ENCODE measurements around the gene GRB7. TPM values are rescaled to one million over a fixed set of nuclear protein-coding genes. Genes with fewer than 3 reads are reported as not detected.

The GRB7 gene
- total and polyA plus RNA-seq, 2 experiments from 2014 or later: 22.8 to 29.4 TPM

DNA sequence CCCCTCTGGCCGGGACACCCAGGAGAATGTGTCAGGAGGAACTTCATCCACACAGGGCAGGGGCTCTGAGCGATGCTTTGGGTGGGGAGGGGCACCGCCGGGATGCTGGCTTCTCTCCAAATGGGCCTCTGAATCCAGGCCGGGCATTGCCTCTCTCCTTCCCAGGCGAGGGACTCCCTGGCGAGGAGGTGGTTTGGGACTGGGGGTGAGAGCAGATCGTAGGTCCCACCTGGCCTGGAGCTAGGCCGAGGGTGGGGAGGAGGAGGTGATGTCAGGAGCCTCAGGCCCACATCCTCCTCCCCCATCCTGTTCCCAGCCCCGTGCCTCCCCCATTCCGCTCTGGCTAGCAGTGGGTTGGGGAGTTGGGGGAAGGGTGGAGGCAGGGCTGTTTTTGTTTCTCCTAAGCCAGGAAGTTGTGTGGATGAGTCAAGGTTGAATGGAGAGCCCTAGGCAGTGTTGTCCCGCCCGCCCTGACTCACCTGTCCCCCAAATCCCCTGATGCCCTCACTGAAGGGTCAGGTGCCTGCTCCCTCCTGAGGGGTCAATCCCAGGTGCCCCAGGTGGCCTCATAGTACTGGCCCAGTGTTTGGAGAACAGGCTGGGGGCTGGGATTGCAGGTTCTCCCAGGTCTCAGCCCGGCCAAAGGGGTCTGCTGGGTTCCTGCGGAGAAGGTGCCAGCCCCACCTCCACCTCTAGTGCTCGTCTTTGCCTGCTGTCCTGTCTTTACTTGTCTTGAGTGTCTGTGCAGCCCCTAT is 2.8 kb downstream of the GRB7 start:
- WGBS (ENCODE audit: low lambda C conversion rate, missing lambda C conversion rate): 27% methylated on average over 16 of the region's 16 CpGs
- no peaks in the 10 kb centered on the region for H3K9me2 ChIP-seq (replicated peaks; ENCODE audit: insufficient read depth)
- H3K4me2 ChIP-seq: peak overlapping the region; percentile 93
- H4K20me1 ChIP-seq (ENCODE audit: insufficient read depth, poor library complexity, severe bottlenecking): peaks cover 5% of the 10 kb centered on the region
- peak overlapping the region; percentile 99 for H3K27ac ChIP-seq
- no peak for TF ChIP-seq EZH2phosphoT487 (IDR thresholded peaks at IDR 0.05; ENCODE audit: low read depth, severe bottlenecking, unreplicated experiment)
- no peak for TF ChIP-seq EZH2 (IDR thresholded peaks at IDR 0.05; ENCODE audit: borderline replicate concordance)
- TF ChIP-seq, protein P1, sequence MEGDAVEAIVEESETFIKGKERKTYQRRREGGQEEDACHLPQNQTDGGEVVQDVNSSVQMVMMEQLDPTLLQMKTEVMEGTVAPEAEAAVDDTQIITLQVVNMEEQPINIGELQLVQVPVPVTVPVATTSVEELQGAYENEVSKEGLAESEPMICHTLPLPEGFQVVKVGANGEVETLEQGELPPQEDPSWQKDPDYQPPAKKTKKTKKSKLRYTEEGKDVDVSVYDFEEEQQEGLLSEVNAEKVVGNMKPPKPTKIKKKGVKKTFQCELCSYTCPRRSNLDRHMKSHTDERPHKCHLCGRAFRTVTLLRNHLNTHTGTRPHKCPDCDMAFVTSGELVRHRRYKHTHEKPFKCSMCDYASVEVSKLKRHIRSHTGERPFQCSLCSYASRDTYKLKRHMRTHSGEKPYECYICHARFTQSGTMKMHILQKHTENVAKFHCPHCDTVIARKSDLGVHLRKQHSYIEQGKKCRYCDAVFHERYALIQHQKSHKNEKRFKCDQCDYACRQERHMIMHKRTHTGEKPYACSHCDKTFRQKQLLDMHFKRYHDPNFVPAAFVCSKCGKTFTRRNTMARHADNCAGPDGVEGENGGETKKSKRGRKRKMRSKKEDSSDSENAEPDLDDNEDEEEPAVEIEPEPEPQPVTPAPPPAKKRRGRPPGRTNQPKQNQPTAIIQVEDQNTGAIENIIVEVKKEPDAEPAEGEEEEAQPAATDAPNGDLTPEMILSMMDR (IDR thresholded peaks at IDR 0.05; ENCODE audit: poor library complexity): no peak
- no peaks in the 10 kb centered on the region for H3K27me3 ChIP-seq
- H3K4me1 ChIP-seq (ENCODE audit: insufficient read depth): peaks cover 37% of the 10 kb centered on the region
- peak overlapping the region; percentile 20 for H3K4me3 ChIP-seq
- H2AFZ ChIP-seq: no peak overlapping the region
- peaks cover 23% of the 10 kb centered on the region for H3K79me2 ChIP-seq
- peak; percentile 75 for DNase-seq (ENCODE audit: low spot score)
- H3K9me3 ChIP-seq (ENCODE audit: low read depth): no peaks in the 10 kb centered on the region
- no peaks in the 10 kb centered on the region for H3K36me3 ChIP-seq (replicated peaks; ENCODE audit: insufficient read depth, low read depth)

DNA sequence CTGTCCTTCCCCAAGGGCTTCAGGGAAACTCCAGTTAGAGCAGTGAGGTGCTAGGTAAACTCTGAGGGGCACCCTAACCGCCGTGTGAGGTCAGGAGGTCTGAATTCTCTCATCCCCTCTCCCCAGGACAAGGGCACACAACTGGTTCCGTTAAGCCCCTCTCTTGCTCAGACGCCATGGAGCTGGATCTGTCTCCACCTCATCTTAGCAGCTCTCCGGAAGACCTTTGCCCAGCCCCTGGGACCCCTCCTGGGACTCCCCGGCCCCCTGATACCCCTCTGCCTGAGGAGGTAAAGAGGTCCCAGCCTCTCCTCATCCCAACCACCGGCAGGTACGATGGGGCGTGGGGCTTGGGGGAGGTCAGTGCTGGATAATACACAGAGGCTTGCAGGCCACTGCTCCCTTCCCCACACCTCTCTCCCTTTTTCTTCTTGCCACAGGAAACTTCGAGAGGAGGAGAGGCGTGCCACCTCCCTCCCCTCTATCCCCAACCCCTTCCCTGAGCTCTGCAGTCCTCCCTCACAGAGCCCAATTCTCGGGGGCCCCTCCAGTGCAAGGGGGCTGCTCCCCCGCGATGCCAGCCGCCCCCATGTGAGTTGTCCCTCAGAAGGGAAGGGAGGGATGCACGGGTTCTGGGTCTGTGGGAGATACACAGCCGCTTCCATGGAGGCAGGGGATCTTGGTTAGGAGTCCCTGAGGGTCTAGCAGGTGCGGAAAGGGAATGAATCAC is 4.6 kb downstream of the GRB7 start:
- H3K9me3 ChIP-seq (ENCODE audit: low read depth): no peaks in the 10 kb centered on the region
- H3K4me3 ChIP-seq: no peak overlapping the region
- no peaks in the 10 kb centered on the region for H3K27me3 ChIP-seq
- H4K20me1 ChIP-seq (ENCODE audit: insufficient read depth, poor library complexity, severe bottlenecking): peaks cover 5% of the 10 kb centered on the region
- TF ChIP-seq EZH2 (IDR thresholded peaks at IDR 0.05; ENCODE audit: borderline replicate concordance) (no peak), EZH2phosphoT487 (IDR thresholded peaks at IDR 0.05; ENCODE audit: low read depth, severe bottlenecking, unreplicated experiment) (no peak)
- TF ChIP-seq, protein P1 (IDR thresholded peaks at IDR 0.05; ENCODE audit: poor library complexity): no peak
- no peak overlapping the region for H3K27ac ChIP-seq
- no peaks in the 10 kb centered on the region for H3K36me3 ChIP-seq (replicated peaks; ENCODE audit: insufficient read depth, low read depth)
- no peak overlapping the region for H2AFZ ChIP-seq
- DNase-seq (ENCODE audit: low spot score): no peak
- peaks cover 21% of the 10 kb centered on the region for H3K4me1 ChIP-seq (ENCODE audit: insufficient read depth)
- peaks cover 23% of the 10 kb centered on the region for H3K79me2 ChIP-seq
- 87% methylated on average over 16 of the region's 18 CpGs for WGBS (ENCODE audit: low lambda C conversion rate, missing lambda C conversion rate)
- H3K4me2 ChIP-seq: no peak overlapping the region
- no peaks in the 10 kb centered on the region for H3K9me2 ChIP-seq (replicated peaks; ENCODE audit: insufficient read depth)

DNA sequence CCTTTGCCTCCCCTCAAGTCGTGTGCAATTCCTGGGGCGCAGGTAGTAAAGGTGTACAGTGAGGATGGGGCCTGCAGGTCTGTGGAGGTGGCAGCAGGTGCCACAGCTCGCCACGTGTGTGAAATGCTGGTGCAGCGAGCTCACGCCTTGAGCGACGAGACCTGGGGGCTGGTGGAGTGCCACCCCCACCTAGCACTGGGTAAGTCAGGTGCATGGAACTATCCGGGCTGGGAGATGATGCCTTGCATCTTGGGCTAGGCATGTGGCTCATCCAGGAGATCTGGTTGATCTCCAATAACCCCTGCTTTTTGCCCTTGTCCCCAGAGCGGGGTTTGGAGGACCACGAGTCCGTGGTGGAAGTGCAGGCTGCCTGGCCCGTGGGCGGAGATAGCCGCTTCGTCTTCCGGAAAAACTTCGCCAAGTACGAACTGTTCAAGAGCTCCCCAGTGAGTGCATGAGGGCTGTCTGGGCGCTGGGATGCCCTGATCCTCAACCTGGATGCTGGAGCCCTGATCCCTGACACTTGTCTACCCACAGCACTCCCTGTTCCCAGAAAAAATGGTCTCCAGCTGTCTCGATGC is 5.2 kb downstream of the GRB7 start:
- H4K20me1 ChIP-seq (ENCODE audit: insufficient read depth, poor library complexity, severe bottlenecking): peaks cover 5% of the 10 kb centered on the region
- TF ChIP-seq EZH2 (IDR thresholded peaks at IDR 0.05; ENCODE audit: borderline replicate concordance): no peak
- TF ChIP-seq, protein P1 (IDR thresholded peaks at IDR 0.05; ENCODE audit: poor library complexity): no peak
- no peak for TF ChIP-seq EZH2phosphoT487 (IDR thresholded peaks at IDR 0.05; ENCODE audit: low read depth, severe bottlenecking, unreplicated experiment)
- DNase-seq (ENCODE audit: low spot score): no peak
- H3K79me2 ChIP-seq: peaks cover 23% of the 10 kb centered on the region
- peaks cover 19% of the 10 kb centered on the region for H3K4me1 ChIP-seq (ENCODE audit: insufficient read depth)
- H3K27ac ChIP-seq: no peak overlapping the region
- H3K9me2 ChIP-seq (replicated peaks; ENCODE audit: insufficient read depth): no peaks in the 10 kb centered on the region
- H3K4me3 ChIP-seq: no peak overlapping the region
- no peaks in the 10 kb centered on the region for H3K9me3 ChIP-seq (ENCODE audit: low read depth)
- 92% methylated on average over 21 of the region's 21 CpGs for WGBS (ENCODE audit: low lambda C conversion rate, missing lambda C conversion rate)
- H2AFZ ChIP-seq: no peak overlapping the region
- no peak overlapping the region for H3K4me2 ChIP-seq
- no peaks in the 10 kb centered on the region for H3K27me3 ChIP-seq
- H3K36me3 ChIP-seq (replicated peaks; ENCODE audit: insufficient read depth, low read depth): no peaks in the 10 kb centered on the region

Measured in hepatocyte (in vitro differentiated cells).